HUES6 (cell line): ENCODE measurements around the gene IL10.

Source experiments
- H3K27ac ChIP-seq: 2 replicates; pipeline ENCODE4 v1.7.0; 2013; ENCODE audit warnings: low read depth, mild to moderate bottlenecking, low read length, inconsistent platforms
- H3K27me3 ChIP-seq: 2 replicates; pipeline ENCODE4 v1.6.1; 2013; ENCODE audit warnings: low read length; ENCODE audit not compliant: control insufficient read depth, insufficient read depth
- H3K36me3 ChIP-seq: 2 replicates; pipeline ENCODE4 v1.6.1; 2013; ENCODE audit warnings: low read length; ENCODE audit not compliant: control insufficient read depth, insufficient read depth
- H3K4me1 ChIP-seq: 2 replicates; pipeline ENCODE4 v1.6.1; 2013; ENCODE audit warnings: low read length; ENCODE audit not compliant: control insufficient read depth, insufficient read depth
- H3K4me3 ChIP-seq: 2 replicates; pipeline ENCODE4 v1.5.1; 2013; ENCODE audit warnings: low read depth, low read length
- H3K9ac ChIP-seq: one replicate; pipeline ENCODE4 v1.6.1; 2013; ENCODE audit warnings: mild to moderate bottlenecking, low read length
- H3K9me3 ChIP-seq: 2 replicates; pipeline ENCODE4 v1.6.1; 2013; ENCODE audit warnings: low read depth, low read length; ENCODE audit not compliant: control insufficient read depth, insufficient read depth

Gene IL10

DNA sequence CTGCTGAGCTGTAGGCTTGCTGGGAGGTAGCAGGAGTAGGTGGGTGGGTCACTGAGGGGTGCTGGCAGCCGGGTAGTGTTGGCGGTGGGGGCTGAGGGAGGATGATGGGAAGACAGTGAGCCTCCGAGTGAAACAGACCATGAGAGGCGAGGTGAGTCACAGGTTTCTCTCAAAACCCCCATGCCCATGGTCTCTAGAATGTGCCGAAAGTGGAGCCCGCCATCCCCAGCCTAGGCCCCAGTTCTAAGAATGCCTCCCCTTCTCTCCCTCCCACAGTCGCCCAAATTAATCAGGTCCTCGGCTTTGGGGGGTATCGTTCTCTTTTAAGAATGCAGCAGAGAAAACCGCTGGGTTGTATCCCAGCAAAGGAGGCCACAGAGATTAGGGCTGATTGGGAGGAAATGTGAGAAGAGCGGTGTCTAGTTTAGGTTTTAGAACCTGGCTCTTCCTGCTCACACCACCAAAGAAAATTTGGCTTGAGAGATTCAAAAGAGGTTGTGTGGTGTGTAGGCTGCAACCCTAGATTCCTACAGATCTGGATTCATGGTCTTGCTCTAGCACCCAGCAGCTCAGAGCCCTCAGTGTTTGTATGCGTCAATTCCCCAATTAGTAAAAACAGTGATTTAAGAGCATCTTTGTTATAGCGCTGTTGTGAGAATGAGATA, 29.4 kb downstream of the IL10 start:
- Histone ChIP-seq H3K36me3 (no peaks in the 10 kb centered on the region), H3K4me1 (peaks cover 12% of the 10 kb centered on the region), H3K27ac (no peak overlapping the region), H3K27me3 (no peaks in the 10 kb centered on the region), H3K4me3 (no peak overlapping the region), H3K9me3 (no peaks in the 10 kb centered on the region), H3K9ac (no peak overlapping the region)

DNA sequence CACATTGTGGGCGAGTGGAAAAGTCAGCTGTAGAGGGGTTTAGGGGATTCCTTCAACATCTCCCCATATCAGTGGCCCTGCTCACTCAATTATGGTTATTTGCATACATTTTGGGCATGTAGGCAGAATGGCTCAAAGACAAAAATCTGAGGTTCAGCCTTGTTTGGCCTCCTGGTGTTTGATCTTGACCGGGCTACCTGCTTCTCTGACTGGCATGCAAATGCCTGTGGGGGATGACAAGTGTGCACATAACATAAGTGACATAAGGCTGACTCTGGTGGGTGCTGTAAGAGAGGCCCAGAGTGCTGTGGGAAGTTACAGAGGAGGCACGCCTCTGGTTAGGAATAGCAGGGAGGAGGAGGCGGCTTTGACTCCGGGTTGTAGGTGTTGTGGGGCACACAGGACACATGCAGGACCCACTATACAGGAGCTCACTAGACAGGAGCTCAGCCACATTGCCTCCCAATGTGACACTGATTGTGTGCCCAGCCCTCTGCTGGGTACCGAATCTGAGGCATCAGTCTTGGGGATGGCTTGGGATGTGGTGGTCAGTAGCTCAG, 31.1 kb downstream of the IL10 start:
- H3K27me3 ChIP-seq = no peaks in the 10 kb centered on the region
- no peak overlapping the region for H3K27ac ChIP-seq
- no peak overlapping the region for H3K9ac ChIP-seq
- H3K4me3 ChIP-seq = no peak overlapping the region
- no peaks in the 10 kb centered on the region for H3K36me3 ChIP-seq
- peaks cover 12% of the 10 kb centered on the region for H3K4me1 ChIP-seq
- H3K9me3 ChIP-seq = no peaks in the 10 kb centered on the region

DNA sequence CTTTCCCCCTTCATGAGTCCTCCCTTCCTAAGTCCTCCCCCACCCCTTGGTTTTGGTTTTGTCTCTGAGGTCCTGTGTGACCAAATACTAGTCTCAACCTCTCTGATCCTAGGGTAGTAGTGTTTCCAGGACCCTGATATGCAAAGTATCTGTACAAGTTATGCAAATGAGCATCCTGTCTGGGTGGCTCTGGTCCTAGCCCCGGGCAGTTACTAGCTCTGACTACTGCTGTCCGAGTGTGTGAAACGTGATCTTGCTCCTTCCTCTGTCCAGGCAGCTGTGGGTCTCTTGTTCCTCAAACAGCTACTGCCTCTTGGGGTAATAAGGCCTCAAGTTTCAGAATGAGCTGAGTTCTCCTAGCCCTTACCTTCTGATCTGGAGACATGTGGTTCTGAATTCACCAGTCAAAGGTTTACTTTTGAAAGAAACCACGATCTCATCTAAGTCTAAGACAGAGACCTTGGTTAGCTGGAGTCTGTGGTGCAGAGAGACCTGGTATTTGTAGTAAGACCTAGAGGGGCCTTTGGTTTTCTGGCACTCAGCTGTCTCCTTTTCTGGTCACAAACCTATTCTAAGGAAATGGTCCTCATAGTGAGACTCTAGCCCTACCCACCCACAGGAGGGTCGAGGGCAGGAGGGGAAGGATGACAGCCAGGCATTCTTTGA, 32.8 kb downstream of the IL10 start:
- H3K27me3 ChIP-seq = no peaks in the 10 kb centered on the region
- H3K9me3 ChIP-seq = no peaks in the 10 kb centered on the region
- H3K36me3 ChIP-seq = peaks cover 14% of the 10 kb centered on the region
- H3K4me1 ChIP-seq = peaks cover 12% of the 10 kb centered on the region
- no peak overlapping the region for H3K4me3 ChIP-seq
- H3K27ac ChIP-seq = no peak overlapping the region
- no peak overlapping the region for H3K9ac ChIP-seq

DNA sequence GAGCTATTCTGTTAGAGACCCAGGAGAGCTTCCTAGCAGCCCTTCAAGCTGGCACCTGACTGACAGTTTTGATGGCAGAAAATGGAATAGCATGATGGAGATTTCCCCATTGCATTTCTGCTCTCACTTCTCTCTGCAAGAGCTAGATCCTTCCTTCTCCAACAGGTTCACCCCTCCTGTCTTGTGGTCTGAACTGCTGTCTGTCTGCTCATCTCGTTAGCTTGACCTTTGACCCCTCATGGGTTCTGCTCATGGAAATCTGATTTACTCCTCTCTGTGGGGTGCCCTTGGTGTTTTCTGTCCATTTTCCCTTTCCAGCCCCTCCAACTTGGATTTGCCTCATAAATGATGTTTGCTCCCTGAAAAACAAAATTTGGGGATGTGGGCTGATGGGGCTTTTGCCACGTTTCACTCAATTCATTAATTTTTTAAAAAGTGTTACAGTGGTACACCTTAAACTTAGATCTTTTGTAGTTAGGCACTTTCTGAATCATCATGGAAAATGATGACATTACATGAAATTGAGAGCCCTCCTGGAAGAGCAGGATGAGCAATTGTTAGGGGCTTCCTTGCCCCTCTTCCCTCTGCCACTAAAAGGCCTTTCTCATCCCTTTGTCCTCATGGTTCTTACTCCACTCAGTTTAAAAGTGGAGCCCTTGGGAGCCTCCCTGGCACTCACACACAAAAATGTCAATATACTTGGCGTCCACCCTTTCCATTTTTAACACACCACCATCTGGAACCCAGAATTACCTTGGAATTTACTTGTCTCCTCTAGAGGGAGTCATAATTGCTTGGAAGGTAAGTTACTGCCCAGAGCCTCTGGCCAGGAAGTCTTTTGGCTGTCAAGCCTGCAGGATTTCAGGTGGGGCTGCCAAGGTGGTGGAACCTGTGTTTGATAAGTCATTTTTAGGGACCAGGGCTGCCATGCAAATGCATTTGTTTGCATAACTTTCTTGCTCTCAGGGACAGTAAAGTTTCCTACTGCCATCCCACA, 33.6 kb downstream of the IL10 start:
- Histone ChIP-seq H3K4me1 (peaks cover 12% of the 10 kb centered on the region), H3K36me3 (peaks cover 18% of the 10 kb centered on the region), H3K9ac (no peak overlapping the region), H3K9me3 (no peaks in the 10 kb centered on the region), H3K27ac (no peak overlapping the region), H3K4me3 (no peak overlapping the region), H3K27me3 (no peaks in the 10 kb centered on the region)

DNA sequence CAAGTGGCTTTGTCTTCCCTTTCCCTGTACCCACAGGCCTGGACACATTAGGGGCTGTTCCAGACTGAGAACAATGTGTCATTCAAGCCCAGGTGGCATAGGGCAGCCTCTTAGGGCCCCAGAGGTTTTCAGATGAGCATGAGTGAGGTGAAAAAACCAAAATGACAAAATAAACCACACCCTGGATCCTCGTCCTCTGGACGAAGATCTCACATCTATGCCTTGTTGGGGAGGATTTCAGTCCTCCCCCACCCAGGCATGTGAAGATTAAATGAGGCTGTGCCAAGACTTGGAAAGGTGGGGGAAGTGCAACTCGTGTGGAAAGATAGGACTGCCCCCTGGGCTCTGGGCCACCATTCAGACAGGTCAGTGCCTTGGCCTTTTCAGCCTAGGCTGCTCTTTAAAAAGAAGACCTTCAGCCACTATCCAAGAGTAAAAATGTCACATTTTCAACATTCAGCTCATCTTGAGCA, 34.5 kb downstream of the IL10 start:
- Histone ChIP-seq H3K9ac (no peak overlapping the region), H3K36me3 (peaks cover 25% of the 10 kb centered on the region), H3K27me3 (no peaks in the 10 kb centered on the region), H3K27ac (no peak overlapping the region), H3K9me3 (no peaks in the 10 kb centered on the region), H3K4me1 (peaks cover 12% of the 10 kb centered on the region), H3K4me3 (no peak overlapping the region)

DNA sequence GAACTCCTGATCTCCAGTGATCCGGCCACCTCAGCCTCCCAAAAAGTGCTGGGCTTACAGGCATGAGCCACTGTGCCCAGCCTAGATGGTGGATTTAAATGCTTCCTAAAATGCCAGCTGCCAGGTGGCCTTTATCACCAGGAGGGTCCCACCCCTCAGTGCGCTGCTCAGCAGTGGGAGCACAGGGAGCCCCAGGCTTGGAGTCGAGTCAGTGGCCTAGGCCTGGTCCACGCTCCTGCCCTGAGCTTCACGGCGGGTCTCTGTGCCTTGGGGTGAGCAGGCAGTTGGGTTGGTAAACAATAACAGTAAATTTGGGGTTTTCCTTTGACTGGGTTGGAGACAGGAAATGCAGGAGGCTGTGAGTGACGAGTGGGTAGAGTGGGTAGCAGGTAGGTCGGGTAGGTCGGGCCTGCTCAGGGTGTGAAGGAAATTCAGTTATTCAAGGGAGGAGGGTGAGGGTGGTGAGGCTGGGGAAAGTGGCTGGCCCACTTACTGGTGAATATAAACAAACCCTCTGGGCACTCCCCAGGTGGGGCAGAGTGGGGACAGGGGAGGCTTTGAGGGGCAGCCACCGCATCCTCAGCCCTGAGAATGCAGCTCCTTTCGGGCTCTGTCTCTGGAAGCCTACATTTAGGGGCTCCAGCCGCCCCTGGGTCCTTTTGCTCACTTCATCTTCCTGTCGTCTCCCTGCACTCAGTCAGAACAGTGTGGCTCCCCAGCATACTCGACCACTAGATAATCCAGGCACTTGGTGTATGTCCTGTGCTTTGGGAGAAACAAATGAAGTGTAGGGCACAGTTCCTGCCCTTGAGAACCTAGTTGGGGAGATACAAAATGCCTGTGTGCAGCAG, 35.2 kb downstream of the IL10 start:
- H3K9me3 ChIP-seq = no peaks in the 10 kb centered on the region
- H3K4me3 ChIP-seq = no peak overlapping the region
- no peaks in the 10 kb centered on the region for H3K27me3 ChIP-seq
- H3K4me1 ChIP-seq = peaks cover 12% of the 10 kb centered on the region
- H3K36me3 ChIP-seq = peaks cover 31% of the 10 kb centered on the region
- no peak overlapping the region for H3K9ac ChIP-seq
- no peak overlapping the region for H3K27ac ChIP-seq

DNA sequence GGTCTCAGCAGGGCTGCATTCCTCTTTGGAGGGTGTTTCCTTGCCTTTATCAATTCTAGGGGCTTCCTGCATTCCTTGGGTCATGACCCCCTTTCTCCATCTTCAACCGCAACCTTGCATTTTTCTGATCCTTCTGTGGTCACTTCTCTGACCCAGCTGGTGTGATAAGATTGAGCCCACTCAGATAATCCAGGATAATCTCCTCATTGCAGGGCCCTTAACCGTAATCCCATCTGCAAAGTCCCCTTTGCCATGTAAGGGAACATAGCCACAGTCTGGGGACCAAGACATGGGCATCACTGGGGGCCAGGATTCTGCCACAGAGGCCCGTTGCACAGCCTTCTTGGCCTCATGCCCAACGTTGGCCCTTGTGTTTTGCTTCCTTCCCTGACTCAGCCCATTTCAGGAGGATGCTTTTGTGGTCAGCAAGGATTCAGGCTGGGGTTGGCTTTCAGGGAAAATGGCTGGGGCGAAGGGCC, 36.7 kb downstream of the IL10 start:
- peaks cover 46% of the 10 kb centered on the region for H3K36me3 ChIP-seq
- H3K9ac ChIP-seq = no peak overlapping the region
- peaks cover 12% of the 10 kb centered on the region for H3K4me1 ChIP-seq

DNA sequence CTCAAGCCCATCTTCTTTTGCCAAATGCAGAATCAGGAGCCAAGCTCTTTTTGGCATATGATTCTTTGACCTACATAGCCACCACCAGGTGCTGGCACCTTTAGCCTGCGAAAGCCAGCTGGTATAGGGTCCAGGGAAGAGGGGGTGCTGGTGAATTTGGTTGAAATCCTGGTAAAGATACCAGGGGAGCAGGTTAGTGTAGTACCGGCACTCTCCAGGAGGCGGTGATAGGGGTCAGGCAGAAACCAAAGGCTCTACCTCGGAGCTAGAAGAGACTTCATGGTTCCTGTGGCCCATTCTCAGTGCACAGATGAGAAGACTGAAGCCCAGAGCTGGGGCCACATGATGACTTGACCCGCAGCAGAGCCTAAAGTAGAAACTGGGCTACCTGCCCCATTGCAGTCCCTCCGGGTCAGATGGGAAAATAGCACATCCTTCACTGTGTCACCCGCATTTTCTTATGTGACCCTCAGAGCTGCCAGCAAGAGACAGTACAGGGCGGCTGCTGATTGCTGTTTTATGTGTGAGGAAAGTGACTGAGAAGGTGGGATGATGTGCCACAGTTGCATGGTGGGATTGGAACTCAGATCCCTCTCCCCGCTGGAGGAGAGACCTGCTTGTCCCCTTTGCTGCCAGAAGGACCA, 37.7 kb downstream of the IL10 start:
- no peaks in the 10 kb centered on the region for H3K27me3 ChIP-seq
- peaks cover 11% of the 10 kb centered on the region for H3K4me1 ChIP-seq
- peaks cover 56% of the 10 kb centered on the region for H3K36me3 ChIP-seq
- H3K27ac ChIP-seq = no peak overlapping the region
- H3K4me3 ChIP-seq = no peak overlapping the region
- no peaks in the 10 kb centered on the region for H3K9me3 ChIP-seq
- no peak overlapping the region for H3K9ac ChIP-seq

More for the DNA sequence above, 36.7 kb downstream of the IL10 start:
- Histone ChIP-seq H3K27ac (no peak overlapping the region), H3K27me3 (no peaks in the 10 kb centered on the region), H3K4me3 (no peak overlapping the region), H3K9me3 (no peaks in the 10 kb centered on the region)

DNA sequence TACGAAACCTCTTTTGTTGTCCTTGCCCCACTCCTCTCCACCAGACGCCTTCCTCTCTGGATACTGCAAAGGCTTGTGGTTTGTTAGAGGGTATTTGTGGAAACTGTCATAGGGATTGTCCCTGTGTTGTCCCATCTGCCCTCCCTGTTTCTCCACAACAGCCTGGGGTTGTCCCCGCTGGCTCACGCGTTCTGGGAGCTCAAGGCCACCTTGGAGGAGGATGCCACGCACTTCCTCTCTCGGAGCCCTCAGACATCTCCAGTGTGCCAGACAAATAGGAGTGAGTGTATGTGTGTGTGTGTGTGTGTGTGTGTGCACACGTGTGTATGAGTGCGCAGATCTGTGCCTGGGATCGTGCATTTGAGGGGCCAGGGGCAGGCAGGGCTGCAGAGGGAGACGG, 39.3 kb downstream of the IL10 start:
- Histone ChIP-seq H3K4me3 (no peak overlapping the region), H3K9ac (no peak overlapping the region), H3K4me1 (no peaks in the 10 kb centered on the region), H3K36me3 (peaks cover 64% of the 10 kb centered on the region), H3K9me3 (no peaks in the 10 kb centered on the region), H3K27ac (no peak overlapping the region), H3K27me3 (no peaks in the 10 kb centered on the region)

DNA sequence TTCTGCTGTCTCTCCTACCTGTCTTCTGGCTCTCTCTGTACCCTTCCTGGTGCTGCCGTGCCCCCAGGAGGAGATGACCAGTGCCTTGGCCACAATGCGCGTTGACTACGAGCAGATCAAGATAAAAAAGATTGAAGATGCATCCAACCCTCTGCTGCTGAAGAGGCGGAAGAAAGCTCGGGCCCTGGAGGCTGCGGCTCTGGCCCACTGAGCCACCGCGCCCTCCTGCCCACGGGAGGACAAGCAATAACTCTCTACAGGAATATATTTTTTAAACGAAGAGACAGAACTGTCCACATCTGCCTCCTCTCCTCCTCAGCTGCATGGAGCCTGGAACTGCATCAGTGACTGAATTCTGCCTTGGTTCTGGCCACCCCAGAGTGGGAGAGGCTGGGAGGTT, 39.8 kb downstream of the IL10 start:
- Histone ChIP-seq H3K9me3 (no peaks in the 10 kb centered on the region), H3K27ac (no peak overlapping the region), H3K36me3 (peaks cover 64% of the 10 kb centered on the region), H3K9ac (no peak overlapping the region), H3K27me3 (no peaks in the 10 kb centered on the region), H3K4me3 (no peak overlapping the region), H3K4me1 (no peaks in the 10 kb centered on the region)
